Measurements from ENCODE around the gene ASIC2.

- TF ChIP-seq CTCF (IDR thresholded peaks at IDR 0.05; ENCODE audit: low read depth, low read length, poor library complexity, severe bottlenecking) (no peak), EZH2phosphoT487 (IDR thresholded peaks at IDR 0.05; ENCODE audit: borderline replicate concordance, low read length) (no peak)
Measured at GRCh38 chr17:33263396-33263795, 29.7 kb downstream of the ASIC2 start.
